K562 (cell line): ENCODE measurements around the gene APEX2. TPM values are rescaled to one million over a fixed set of nuclear protein-coding genes. Genes with fewer than 3 reads are reported as not detected.

Experiments
- CEBPB ChIP-seq: fragments of 450-650 bp; IDR thresholded peaks from 2 replicates; pipeline ENCODE4 v1.6.1; 2016; ENCODE audit warnings: missing genetic modification characterization, missing compliant biosample characterization
- IRF2 ChIP-seq: sonication (generic); formaldehyde crosslinking; IDR thresholded peaks from 2 replicates; pipeline ENCODE4 v1.8.1; 2022; ENCODE audit warnings: mild to moderate bottlenecking, missing genetic modification reagents
- L3MBTL2 ChIP-seq: fragments of 450-650 bp; IDR thresholded peaks from 2 replicates; pipeline ENCODE4 v1.6.1; 2016; ENCODE audit warnings: mild to moderate bottlenecking, moderate library complexity
- MAFK ChIP-seq: IDR thresholded peaks from 2 replicates; pipeline ENCODE4 v1.6.1; 2011; ENCODE audit warnings: low read length, improper control_type of control experiment
- NELFE ChIP-seq: IDR thresholded peaks from 2 replicates; pipeline ENCODE4 v1.6.1; 2011; ENCODE audit warnings: mild to moderate bottlenecking; ENCODE audit not compliant: insufficient read depth, insufficient read length
- NFIC ChIP-seq: fragments of 450-650 bp; IDR thresholded peaks from 2 replicates; pipeline ENCODE4 v1.6.1; 2017; ENCODE audit warnings: mild to moderate bottlenecking, inconsistent platforms
- NKRF ChIP-seq: fragments of 450-650 bp; IDR thresholded peaks from 2 replicates; pipeline ENCODE4 v1.6.1; 2016; ENCODE audit warnings: borderline replicate concordance
- PTTG1 ChIP-seq: fragments of 450-650 bp; IDR thresholded peaks from 2 replicates; pipeline ENCODE4 v1.6.1; 2016; ENCODE audit warnings: low read depth, mild to moderate bottlenecking, missing genetic modification characterization, missing compliant biosample characterization
- RUNX1 ChIP-seq: sonication (generic); IDR thresholded peaks from 2 replicates; pipeline ENCODE4 v1.6.1; 2016; ENCODE audit warnings: antibody characterized with exemption, low read depth
- TGIF2 ChIP-seq: sonication (generic); formaldehyde crosslinking; IDR thresholded peaks from 2 replicates; pipeline ENCODE4 v1.8.1; 2022; ENCODE audit warnings: mild to moderate bottlenecking, missing genetic modification reagents, moderate library complexity
- ZNF217 ChIP-seq: sonication (generic); formaldehyde crosslinking; IDR thresholded peaks from 2 replicates; pipeline ENCODE4 v1.8.0; 2022; ENCODE audit warnings: mild to moderate bottlenecking, missing genetic modification reagents
- ZNF75A ChIP-seq: fragments of 450-650 bp; formaldehyde crosslinking; IDR thresholded peaks from 2 replicates; pipeline ENCODE4 v1.4.0; 2020; ENCODE audit warnings: mild to moderate bottlenecking
- polyA plus RNA-seq, 8 experiments: library from polyadenylated mRNA; depleted of rRNA in 4 of 8; stranded (reverse) in 5 of 8; unstranded in 3 of 8; fragments of >200 nt; fragmentation: Nextera tagmentation in 2 of 8; fragmentation: Illumina TruSeq in 1 of 8; extraction: Ambion mirVana in 2 of 8; extraction: Trizol in 1 of 8; gene quantifications; 2 replicates each; pipeline versions ENCODE4 v1.2.1 to v1.2.3, GENCODE V29; 2011 to 2014; ENCODE audit warnings: inconsistent platforms in 1 of 8, missing spikeins in 1 of 8
- total RNA-seq, 7 experiments: library from RNA; depleted of rRNA in 6 of 7; stranded (reverse); fragments of >200 nt in 6 of 7; fragmentation: Illumina TruSeq in 2 of 7; extraction: Trizol in 2 of 7; gene quantifications; 2 replicates each; pipeline versions ENCODE4 v1.2.1 to v1.2.3, GENCODE V29; 2011 to 2021; ENCODE audit warnings: low replicate concordance in 1 of 7
- TF ChIP-seq, protein P1 (sequence below): fragments of 450-650 bp; IDR thresholded peaks from 2 replicates; pipeline ENCODE4 v1.6.1; 2016; ENCODE audit warnings: mild to moderate bottlenecking, moderate library complexity
- TF ChIP-seq, protein P2 (sequence below): fragments of 250-450 bp; sonication (Bioruptor Pico); IDR thresholded peaks from 2 replicates; pipeline ENCODE4 v1.8.0; 2022; ENCODE audit warnings: inconsistent platforms, mild to moderate bottlenecking, moderate library complexity, borderline replicate concordance
- TF ChIP-seq, protein P3 (sequence below): sonication (generic); formaldehyde crosslinking; IDR thresholded peaks from 2 replicates; pipeline ENCODE4 v1.8.0; 2022; ENCODE audit warnings: mild to moderate bottlenecking, missing genetic modification reagents

Gene APEX2
- total and polyA plus RNA-seq, 9 of the 15 experiments (the other 6 are each of a cell fraction or from before 2014, with no cell fraction given): 9.4 to 34.2 (median 25.9) TPM

DNA sequence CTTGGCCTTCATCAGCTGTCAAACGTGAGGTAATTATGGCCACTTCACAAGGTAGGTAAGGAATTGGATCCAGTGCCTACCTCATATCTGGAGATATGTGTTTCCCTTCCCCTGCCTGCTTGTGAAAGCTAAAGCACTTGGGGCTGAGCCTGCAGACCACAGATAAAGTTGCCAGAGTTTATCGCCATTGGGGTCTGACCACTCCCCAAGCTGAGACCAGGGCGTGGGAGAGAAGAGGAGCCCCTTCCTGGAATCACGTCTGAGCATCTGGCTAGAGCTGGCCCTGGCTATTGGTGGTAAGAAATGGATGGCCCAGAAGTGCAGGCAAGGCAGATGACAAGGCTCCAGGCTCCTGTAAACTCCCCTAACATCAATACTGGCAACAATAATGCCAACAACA, 27.9 kb downstream of the APEX2 start (continued):
- TF ChIP-seq, protein P1, sequence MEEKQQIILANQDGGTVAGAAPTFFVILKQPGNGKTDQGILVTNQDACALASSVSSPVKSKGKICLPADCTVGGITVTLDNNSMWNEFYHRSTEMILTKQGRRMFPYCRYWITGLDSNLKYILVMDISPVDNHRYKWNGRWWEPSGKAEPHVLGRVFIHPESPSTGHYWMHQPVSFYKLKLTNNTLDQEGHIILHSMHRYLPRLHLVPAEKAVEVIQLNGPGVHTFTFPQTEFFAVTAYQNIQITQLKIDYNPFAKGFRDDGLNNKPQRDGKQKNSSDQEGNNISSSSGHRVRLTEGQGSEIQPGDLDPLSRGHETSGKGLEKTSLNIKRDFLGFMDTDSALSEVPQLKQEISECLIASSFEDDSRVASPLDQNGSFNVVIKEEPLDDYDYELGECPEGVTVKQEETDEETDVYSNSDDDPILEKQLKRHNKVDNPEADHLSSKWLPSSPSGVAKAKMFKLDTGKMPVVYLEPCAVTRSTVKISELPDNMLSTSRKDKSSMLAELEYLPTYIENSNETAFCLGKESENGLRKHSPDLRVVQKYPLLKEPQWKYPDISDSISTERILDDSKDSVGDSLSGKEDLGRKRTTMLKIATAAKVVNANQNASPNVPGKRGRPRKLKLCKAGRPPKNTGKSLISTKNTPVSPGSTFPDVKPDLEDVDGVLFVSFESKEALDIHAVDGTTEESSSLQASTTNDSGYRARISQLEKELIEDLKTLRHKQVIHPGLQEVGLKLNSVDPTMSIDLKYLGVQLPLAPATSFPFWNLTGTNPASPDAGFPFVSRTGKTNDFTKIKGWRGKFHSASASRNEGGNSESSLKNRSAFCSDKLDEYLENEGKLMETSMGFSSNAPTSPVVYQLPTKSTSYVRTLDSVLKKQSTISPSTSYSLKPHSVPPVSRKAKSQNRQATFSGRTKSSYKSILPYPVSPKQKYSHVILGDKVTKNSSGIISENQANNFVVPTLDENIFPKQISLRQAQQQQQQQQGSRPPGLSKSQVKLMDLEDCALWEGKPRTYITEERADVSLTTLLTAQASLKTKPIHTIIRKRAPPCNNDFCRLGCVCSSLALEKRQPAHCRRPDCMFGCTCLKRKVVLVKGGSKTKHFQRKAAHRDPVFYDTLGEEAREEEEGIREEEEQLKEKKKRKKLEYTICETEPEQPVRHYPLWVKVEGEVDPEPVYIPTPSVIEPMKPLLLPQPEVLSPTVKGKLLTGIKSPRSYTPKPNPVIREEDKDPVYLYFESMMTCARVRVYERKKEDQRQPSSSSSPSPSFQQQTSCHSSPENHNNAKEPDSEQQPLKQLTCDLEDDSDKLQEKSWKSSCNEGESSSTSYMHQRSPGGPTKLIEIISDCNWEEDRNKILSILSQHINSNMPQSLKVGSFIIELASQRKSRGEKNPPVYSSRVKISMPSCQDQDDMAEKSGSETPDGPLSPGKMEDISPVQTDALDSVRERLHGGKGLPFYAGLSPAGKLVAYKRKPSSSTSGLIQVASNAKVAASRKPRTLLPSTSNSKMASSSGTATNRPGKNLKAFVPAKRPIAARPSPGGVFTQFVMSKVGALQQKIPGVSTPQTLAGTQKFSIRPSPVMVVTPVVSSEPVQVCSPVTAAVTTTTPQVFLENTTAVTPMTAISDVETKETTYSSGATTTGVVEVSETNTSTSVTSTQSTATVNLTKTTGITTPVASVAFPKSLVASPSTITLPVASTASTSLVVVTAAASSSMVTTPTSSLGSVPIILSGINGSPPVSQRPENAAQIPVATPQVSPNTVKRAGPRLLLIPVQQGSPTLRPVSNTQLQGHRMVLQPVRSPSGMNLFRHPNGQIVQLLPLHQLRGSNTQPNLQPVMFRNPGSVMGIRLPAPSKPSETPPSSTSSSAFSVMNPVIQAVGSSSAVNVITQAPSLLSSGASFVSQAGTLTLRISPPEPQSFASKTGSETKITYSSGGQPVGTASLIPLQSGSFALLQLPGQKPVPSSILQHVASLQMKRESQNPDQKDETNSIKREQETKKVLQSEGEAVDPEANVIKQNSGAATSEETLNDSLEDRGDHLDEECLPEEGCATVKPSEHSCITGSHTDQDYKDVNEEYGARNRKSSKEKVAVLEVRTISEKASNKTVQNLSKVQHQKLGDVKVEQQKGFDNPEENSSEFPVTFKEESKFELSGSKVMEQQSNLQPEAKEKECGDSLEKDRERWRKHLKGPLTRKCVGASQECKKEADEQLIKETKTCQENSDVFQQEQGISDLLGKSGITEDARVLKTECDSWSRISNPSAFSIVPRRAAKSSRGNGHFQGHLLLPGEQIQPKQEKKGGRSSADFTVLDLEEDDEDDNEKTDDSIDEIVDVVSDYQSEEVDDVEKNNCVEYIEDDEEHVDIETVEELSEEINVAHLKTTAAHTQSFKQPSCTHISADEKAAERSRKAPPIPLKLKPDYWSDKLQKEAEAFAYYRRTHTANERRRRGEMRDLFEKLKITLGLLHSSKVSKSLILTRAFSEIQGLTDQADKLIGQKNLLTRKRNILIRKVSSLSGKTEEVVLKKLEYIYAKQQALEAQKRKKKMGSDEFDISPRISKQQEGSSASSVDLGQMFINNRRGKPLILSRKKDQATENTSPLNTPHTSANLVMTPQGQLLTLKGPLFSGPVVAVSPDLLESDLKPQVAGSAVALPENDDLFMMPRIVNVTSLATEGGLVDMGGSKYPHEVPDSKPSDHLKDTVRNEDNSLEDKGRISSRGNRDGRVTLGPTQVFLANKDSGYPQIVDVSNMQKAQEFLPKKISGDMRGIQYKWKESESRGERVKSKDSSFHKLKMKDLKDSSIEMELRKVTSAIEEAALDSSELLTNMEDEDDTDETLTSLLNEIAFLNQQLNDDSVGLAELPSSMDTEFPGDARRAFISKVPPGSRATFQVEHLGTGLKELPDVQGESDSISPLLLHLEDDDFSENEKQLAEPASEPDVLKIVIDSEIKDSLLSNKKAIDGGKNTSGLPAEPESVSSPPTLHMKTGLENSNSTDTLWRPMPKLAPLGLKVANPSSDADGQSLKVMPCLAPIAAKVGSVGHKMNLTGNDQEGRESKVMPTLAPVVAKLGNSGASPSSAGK: no peak
- TF ChIP-seq NELFE (no peak), PTTG1 (no peak), MAFK (no peak), ZNF75A (CRISPR knock-in tag) (no peak), L3MBTL2 (no peak), NKRF (no peak), TGIF2 (CRISPR knock-in tag) (no peak), NFIC (peak; percentile 91), RUNX1 (peak; percentile 79; the same call in 1 of the 2 replicates), IRF2 (CRISPR knock-in tag) (no peak), ZNF217 (CRISPR knock-in tag) (no peak), CEBPB (peak; percentile 37; the same call in 1 of the 2 replicates)
- TF ChIP-seq, protein P2, sequence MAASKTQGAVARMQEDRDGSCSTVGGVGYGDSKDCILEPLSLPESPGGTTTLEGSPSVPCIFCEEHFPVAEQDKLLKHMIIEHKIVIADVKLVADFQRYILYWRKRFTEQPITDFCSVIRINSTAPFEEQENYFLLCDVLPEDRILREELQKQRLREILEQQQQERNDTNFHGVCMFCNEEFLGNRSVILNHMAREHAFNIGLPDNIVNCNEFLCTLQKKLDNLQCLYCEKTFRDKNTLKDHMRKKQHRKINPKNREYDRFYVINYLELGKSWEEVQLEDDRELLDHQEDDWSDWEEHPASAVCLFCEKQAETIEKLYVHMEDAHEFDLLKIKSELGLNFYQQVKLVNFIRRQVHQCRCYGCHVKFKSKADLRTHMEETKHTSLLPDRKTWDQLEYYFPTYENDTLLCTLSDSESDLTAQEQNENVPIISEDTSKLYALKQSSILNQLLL (CRISPR knock-in tag): no peak
- TF ChIP-seq, protein P3, sequence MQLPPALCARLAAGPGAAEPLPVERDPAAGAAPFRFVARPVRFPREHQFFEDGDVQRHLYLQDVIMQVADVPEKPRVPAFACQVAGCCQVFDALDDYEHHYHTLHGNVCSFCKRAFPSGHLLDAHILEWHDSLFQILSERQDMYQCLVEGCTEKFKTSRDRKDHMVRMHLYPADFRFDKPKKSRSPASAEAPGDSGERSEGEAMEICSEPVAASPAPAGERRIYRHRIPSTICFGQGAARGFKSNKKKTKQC (CRISPR knock-in tag): no peak
